ENCODE measurements around the gene ARHGEF5.
"Not testable (repeated sequence)": the region's sequence is repeated elsewhere in the genome, so short reads cannot be mapped to it uniquely, and the experiment has no call there.

Gene ARHGEF5

GRCh38 chr7:144410441-144410840 lies 55.2 kb downstream of the ARHGEF5 start:
- H3K36me3 ChIP-seq (ENCODE audit: control insufficient read depth, insufficient read depth, low read length): no peaks in the 10 kb centered on the region
- no peak for DNase-seq (ENCODE audit: extremely low read depth, insufficient read length)
- H3K27me3 ChIP-seq (replicated peaks; ENCODE audit: control insufficient read depth, insufficient read depth, low read length): no peaks in the 10 kb centered on the region
- no peak overlapping the region for H3K4me3 ChIP-seq (replicated peaks; ENCODE audit: low read depth, low read length)
- TF ChIP-seq CTCF (IDR thresholded peaks at IDR 0.05; ENCODE audit: insufficient read depth, low read length, poor library complexity, severe bottlenecking): no peak

GRCh38 chr7:144414815-144415214 lies 59.6 kb downstream of the ARHGEF5 start:
- no peak for DNase-seq (ENCODE audit: extremely low read depth, insufficient read length)
- Histone ChIP-seq H3K36me3 (ENCODE audit: control insufficient read depth, insufficient read depth, low read length) (no peaks in the 10 kb centered on the region), H3K27me3 (replicated peaks; ENCODE audit: control insufficient read depth, insufficient read depth, low read length) (no peaks in the 10 kb centered on the region), H3K4me3 (replicated peaks; ENCODE audit: low read depth, low read length) (no peak overlapping the region)
- no peak for TF ChIP-seq CTCF (IDR thresholded peaks at IDR 0.05; ENCODE audit: insufficient read depth, low read length, poor library complexity, severe bottlenecking)

- Histone ChIP-seq H3K4me3 (replicated peaks; ENCODE audit: low read depth, low read length) (no peak overlapping the region), H3K36me3 (ENCODE audit: control insufficient read depth, insufficient read depth, low read length) (no peaks in the 10 kb centered on the region), H3K27me3 (replicated peaks; ENCODE audit: control insufficient read depth, insufficient read depth, low read length) (no peaks in the 10 kb centered on the region)
- no peak for TF ChIP-seq CTCF (IDR thresholded peaks at IDR 0.05; ENCODE audit: insufficient read depth, low read length, poor library complexity, severe bottlenecking)
- DNase-seq (ENCODE audit: extremely low read depth, insufficient read length): no peak
Observed at GRCh38 chr7:144415858-144416257, 60.7 kb downstream of the ARHGEF5 start.

GRCh38 chr7:144416341-144416740 lies 61.1 kb downstream of the ARHGEF5 start:
- TF ChIP-seq CTCF (IDR thresholded peaks at IDR 0.05; ENCODE audit: insufficient read depth, low read length, poor library complexity, severe bottlenecking): no peak
- no peak for DNase-seq (ENCODE audit: extremely low read depth, insufficient read length)
- Histone ChIP-seq H3K36me3 (ENCODE audit: control insufficient read depth, insufficient read depth, low read length) (no peaks in the 10 kb centered on the region), H3K4me3 (replicated peaks; ENCODE audit: low read depth, low read length) (no peak overlapping the region), H3K27me3 (replicated peaks; ENCODE audit: control insufficient read depth, insufficient read depth, low read length) (no peaks in the 10 kb centered on the region)

DNA sequence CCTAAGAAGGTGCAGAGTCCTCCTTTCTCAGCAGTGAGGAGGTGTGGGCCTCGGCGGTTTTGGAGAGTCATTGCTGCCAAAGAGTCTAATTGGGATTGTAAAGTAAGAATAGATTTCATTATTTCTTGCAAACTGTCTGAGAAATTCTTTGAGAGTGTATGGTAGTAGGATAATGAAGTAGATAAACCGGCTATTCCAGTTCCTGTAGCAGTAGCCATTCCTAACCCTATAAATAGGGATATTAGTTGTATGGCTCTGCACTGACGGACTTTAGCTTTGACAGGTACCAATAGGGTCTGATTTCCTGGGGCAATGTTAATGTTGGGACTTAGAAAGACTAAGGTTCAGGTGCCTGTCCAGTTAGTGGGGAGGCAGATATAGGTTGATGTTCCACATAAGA lies 63.7 kb downstream of the ARHGEF5 start:
- H3K27me3 ChIP-seq (replicated peaks; ENCODE audit: control insufficient read depth, insufficient read depth, low read length); H3K4me3 ChIP-seq (replicated peaks; ENCODE audit: low read depth, low read length); DNase-seq (ENCODE audit: extremely low read depth, insufficient read length); H3K36me3 ChIP-seq (ENCODE audit: control insufficient read depth, insufficient read depth, low read length): not testable (repeated sequence)

- not testable (repeated sequence) for H3K36me3 ChIP-seq (ENCODE audit: control insufficient read depth, insufficient read depth, low read length); H3K27me3 ChIP-seq (replicated peaks; ENCODE audit: control insufficient read depth, insufficient read depth, low read length); H3K4me3 ChIP-seq (replicated peaks; ENCODE audit: low read depth, low read length); DNase-seq (ENCODE audit: extremely low read depth, insufficient read length)
Observed at GRCh38 chr7:144427539-144427938, 72.3 kb downstream of the ARHGEF5 start.

- H3K36me3 ChIP-seq (ENCODE audit: control insufficient read depth, insufficient read depth, low read length): no peaks in the 10 kb centered on the region
- no peaks in the 10 kb centered on the region for H3K27me3 ChIP-seq (replicated peaks; ENCODE audit: control insufficient read depth, insufficient read depth, low read length)
- DNase-seq (ENCODE audit: extremely low read depth, insufficient read length): no peak
- TF ChIP-seq CTCF (IDR thresholded peaks at IDR 0.05; ENCODE audit: insufficient read depth, low read length, poor library complexity, severe bottlenecking): no peak
- H3K4me3 ChIP-seq (replicated peaks; ENCODE audit: low read depth, low read length): no peak overlapping the region
Observed at GRCh38 chr7:144428431-144428830, 73.2 kb downstream of the ARHGEF5 start.

All from GM06990 (cell line).